PFSK-1 (cell line): ENCODE data around the gene SLC8A1.

Experiments used
- POLR2AphosphoS5 ChIP-seq: IDR thresholded peaks from 2 replicates; pipeline ENCODE4 v1.6.1; 2012; ENCODE audit warnings: low read depth, mild to moderate bottlenecking, control low read depth, low read length, moderate library complexity
- REST ChIP-seq, 2 experiments: IDR thresholded peaks; 2 replicates each; pipeline versions ENCODE4 v1.6.1 to v1.8.0; 2011 to 2012; ENCODE audit warnings: low read depth in 2 of 2, low read length in 2 of 2, control low read depth in 1 of 2, inconsistent platforms in 1 of 2, mild to moderate bottlenecking in 1 of 2, moderate library complexity in 1 of 2; ENCODE audit not compliant: insufficient read depth in 1 of 2

GRCh38 chr2:40428439-40428838 lies 23.5 kb downstream of the SLC8A1 start:
- TF ChIP-seq REST (IDR thresholded peaks at IDR 0.05; ENCODE audit: insufficient read depth in 1 of 2, low read depth in 2 of 2, low read length in 2 of 2) (no peak), POLR2AphosphoS5 (no peak)
